T-helper 17 cell (primary cell): ENCODE results near the gene ZMYND15. TPM values are rescaled to one million over a fixed set of nuclear protein-coding genes. Genes with fewer than 3 reads are reported as not detected.
A peak's percentile ranks its signal among the peaks of the same experiment; 100 is the strongest.
"Not testable (repeated sequence)": the region's sequence is repeated elsewhere in the genome, so short reads cannot be mapped to it uniquely, and the experiment has no call there.

Experiments
- ATAC-seq: fragments of 150-1000 bp; cut with Tn5 transposase; 2 replicates; pipeline ENCODE4 v1.10.0; 2021; ENCODE audit warnings: mild to moderate bottlenecking, moderate library complexity
- DNase-seq, 3 donors: peaks; one replicate each; pipeline versions ENCODE4 v3.0.0 to v3.0.0-alpha.2; 2020 to 2021
- H3K9me3 ChIP-seq: one replicate; pipeline ENCODE4 v1.7.0; 2013; ENCODE audit warnings: low read length, mild to moderate bottlenecking; ENCODE audit not compliant: control insufficient read depth, poor library complexity, severe bottlenecking
- H3K27ac Mint-ChIP-seq: one replicate; pipeline ENCODE4 v1.8.0; 2022; ENCODE audit warnings: mild to moderate bottlenecking, moderate library complexity, mixed read lengths
- H3K27me3 Mint-ChIP-seq: one replicate; pipeline ENCODE4 v1.8.0; 2022; ENCODE audit warnings: mixed read lengths
- H3K36me3 Mint-ChIP-seq: one replicate; pipeline ENCODE4 v1.8.0; 2022; ENCODE audit warnings: low read depth, mixed read lengths
- H3K4me1 Mint-ChIP-seq: one replicate; pipeline ENCODE4 v1.8.0; 2022; ENCODE audit warnings: mild to moderate bottlenecking, mixed read lengths
- H3K4me3 Mint-ChIP-seq: one replicate; pipeline ENCODE4 v1.8.0; 2022; ENCODE audit warnings: mild to moderate bottlenecking, moderate library complexity, mixed read lengths
- total RNA-seq, 4 donors: library from RNA in 2 of 4; stranded (reverse) in 2 of 4; gene quantifications; one replicate each; pipeline ENCODE4 v1.2.3 and lab custom pipeline; 2022 to 2026

ZMYND15 gene
- total RNA-seq, 2 donors from 2014 or later = 1.0 to 1.6 TPM

GRCh38 chr17:4708436-4708835 is 31.2 kb upstream of the ZMYND15 start:
- Mint-ChIP-seq H3K27me3 (no peaks in the 10 kb centered on the region), H3K36me3 (peaks cover 2% of the 10 kb centered on the region), H3K27ac (peak overlapping the region; percentile 45), H3K4me1 (peaks cover 26% of the 10 kb centered on the region), H3K4me3 (peak overlapping the region; percentile 67)
- DNase-seq = peak in 2 of 3 donors; percentile 31 to 32
- H3K9me3 ChIP-seq = no peaks in the 10 kb centered on the region
- no peak for ATAC-seq

GRCh38 chr17:4709794-4710692 is 29.6 kb upstream of the ZMYND15 start, which contains the start of gene ARRB2:
ARRB2 (plus strand) TSS chr17:4710632; CDS start chr17:4710722, 90 bp downstream.
- H3K9me3 ChIP-seq = no peaks in the 10 kb centered on the region
- Mint-ChIP-seq H3K4me3 (peak within 1 kb of the TSS; percentile 91), H3K36me3 (peaks cover 2% of the 10 kb centered on the region), H3K27ac (peak within 1 kb of the TSS; percentile 86), H3K27me3 (no peaks in the 10 kb centered on the region), H3K4me1 (peaks cover 31% of the 10 kb centered on the region)
- DNase-seq (peak; percentile 97 to 100 (median 99)), ATAC-seq (peak; percentile 84)

GRCh38 chr17:4710693-4711634 is 28.7 kb upstream of the ZMYND15 start:
- peak overlapping the region; percentile 86 for H3K27ac Mint-ChIP-seq

GRCh38 chr17:4711661-4712181 is 27.9 kb upstream of the ZMYND15 start:
- DNase-seq = no peak
- H3K27ac Mint-ChIP-seq = peak overlapping the region; percentile 86
- H3K27me3 Mint-ChIP-seq = no peaks in the 10 kb centered on the region
- no peak for ATAC-seq
- H3K9me3 ChIP-seq = no peaks in the 10 kb centered on the region
- no peaks in the 10 kb centered on the region for H3K36me3 Mint-ChIP-seq
- H3K4me3 Mint-ChIP-seq = peak overlapping the region; percentile 91
- peaks cover 37% of the 10 kb centered on the region for H3K4me1 Mint-ChIP-seq

More at GRCh38 chr17:4710693-4711634, 28.7 kb upstream of the ZMYND15 start:
- H3K4me3 Mint-ChIP-seq = peak overlapping the region; percentile 91
- no peaks in the 10 kb centered on the region for H3K9me3 ChIP-seq
- H3K4me1 Mint-ChIP-seq = peaks cover 39% of the 10 kb centered on the region
- H3K36me3 Mint-ChIP-seq = peaks cover 2% of the 10 kb centered on the region
- no peak for ATAC-seq
- DNase-seq = peak in 1 of 3 donors; percentile 27
- H3K27me3 Mint-ChIP-seq = no peaks in the 10 kb centered on the region

GRCh38 chr17:4712526-4712925 is 27.1 kb upstream of the ZMYND15 start:
- no peak for ATAC-seq
- Mint-ChIP-seq H3K27ac (peak overlapping the region; percentile 86), H3K36me3 (no peaks in the 10 kb centered on the region), H3K27me3 (no peaks in the 10 kb centered on the region), H3K4me3 (peak overlapping the region; percentile 91), H3K4me1 (peaks cover 40% of the 10 kb centered on the region)
- no peak for DNase-seq
- no peaks in the 10 kb centered on the region for H3K9me3 ChIP-seq

GRCh38 chr17:4714340-4715062 is 25.1 kb upstream of the ZMYND15 start:
- H3K9me3 ChIP-seq, H3K36me3 Mint-ChIP-seq, H3K27me3 Mint-ChIP-seq, DNase-seq, ATAC-seq: not testable (repeated sequence)
- Mint-ChIP-seq H3K4me3 (peak overlapping the region; percentile 88), H3K4me1 (peaks cover 39% of the 10 kb centered on the region), H3K27ac (peak overlapping the region; percentile 95)

- Mint-ChIP-seq H3K36me3 (peaks cover 2% of the 10 kb centered on the region), H3K4me3 (peak overlapping the region; percentile 88), H3K27me3 (no peaks in the 10 kb centered on the region), H3K27ac (peak overlapping the region; percentile 95), H3K4me1 (peaks cover 35% of the 10 kb centered on the region)
- DNase-seq (peak in 2 of 3 donors; percentile 29 to 52), ATAC-seq (peak; percentile 4)
- no peaks in the 10 kb centered on the region for H3K9me3 ChIP-seq
Measured at GRCh38 chr17:4715063-4715744, 24.4 kb upstream of the ZMYND15 start.

GRCh38 chr17:4716081-4716480 is 23.6 kb upstream of the ZMYND15 start:
- H3K4me3 Mint-ChIP-seq = peak overlapping the region; percentile 88
- H3K36me3 Mint-ChIP-seq = peaks cover 4% of the 10 kb centered on the region
- no peaks in the 10 kb centered on the region for H3K27me3 Mint-ChIP-seq
- H3K4me1 Mint-ChIP-seq = peaks cover 35% of the 10 kb centered on the region
- no peak for DNase-seq
- no peaks in the 10 kb centered on the region for H3K9me3 ChIP-seq
- ATAC-seq = no peak
- peak overlapping the region; percentile 95 for H3K27ac Mint-ChIP-seq

GRCh38 chr17:4717791-4718190 is 21.8 kb upstream of the ZMYND15 start:
- H3K27me3 Mint-ChIP-seq = no peaks in the 10 kb centered on the region
- H3K4me3 Mint-ChIP-seq = peak overlapping the region; percentile 3
- no peaks in the 10 kb centered on the region for H3K9me3 ChIP-seq
- peaks cover 4% of the 10 kb centered on the region for H3K36me3 Mint-ChIP-seq
- peaks cover 24% of the 10 kb centered on the region for H3K4me1 Mint-ChIP-seq
- DNase-seq (no peak), ATAC-seq (no peak)
- no peak overlapping the region for H3K27ac Mint-ChIP-seq

- Mint-ChIP-seq H3K27me3 (no peaks in the 10 kb centered on the region), H3K27ac (no peak overlapping the region), H3K4me1 (peaks cover 24% of the 10 kb centered on the region), H3K4me3 (peak overlapping the region; percentile 3), H3K36me3 (peaks cover 4% of the 10 kb centered on the region)
- ATAC-seq (no peak), DNase-seq (no peak)
- H3K9me3 ChIP-seq = no peaks in the 10 kb centered on the region
Measured at GRCh38 chr17:4718276-4718675, 21.4 kb upstream of the ZMYND15 start.

GRCh38 chr17:4719146-4719545 is 20.5 kb upstream of the ZMYND15 start:
- no peaks in the 10 kb centered on the region for H3K9me3 ChIP-seq
- Mint-ChIP-seq H3K36me3 (peaks cover 4% of the 10 kb centered on the region), H3K4me1 (peaks cover 22% of the 10 kb centered on the region), H3K27me3 (no peaks in the 10 kb centered on the region), H3K27ac (peak overlapping the region; percentile 74), H3K4me3 (no peak overlapping the region)
- no peak for DNase-seq
- ATAC-seq = no peak

- Mint-ChIP-seq H3K4me3 (no peak overlapping the region), H3K27ac (peak overlapping the region; percentile 74), H3K27me3 (no peaks in the 10 kb centered on the region), H3K36me3 (peaks cover 4% of the 10 kb centered on the region), H3K4me1 (peaks cover 21% of the 10 kb centered on the region)
- no peak for ATAC-seq
- H3K9me3 ChIP-seq = no peaks in the 10 kb centered on the region
- DNase-seq = no peak
Measured at GRCh38 chr17:4719684-4720221, 19.9 kb upstream of the ZMYND15 start.
